ENCODE data around the gene ACSS1. TPM values are rescaled to one million over a fixed set of nuclear protein-coding genes. Genes with fewer than 3 reads are reported as not detected.

ACSS1 gene
- total and polyA plus RNA-seq, 2 of the 8 experiments (the other 6 are each of a cell fraction or from before 2014, with no cell fraction given), result 2.6 to 3.4 TPM

GRCh38 chr20:24969186-24970029, 88.5 kb downstream of the ACSS1 start:
- Histone ChIP-seq H2BK12ac (ENCODE audit: low read depth, low read length) (no peak overlapping the region), H2BK120ac (replicated peaks; ENCODE audit: low read depth, low read length) (no peak overlapping the region), H3K56ac (replicated peaks; ENCODE audit: insufficient read length, low read depth, low read length) (no peak overlapping the region), H2BK20ac (ENCODE audit: low read length) (no peak overlapping the region), H2BK5ac (ENCODE audit: low read depth, low read length) (no peak overlapping the region), H3K4me2 (ENCODE audit: insufficient read depth in 1 of 2, low read depth in 2 of 2, low read length in 2 of 2) (no peak overlapping the region), H4K20me1 (replicated peaks in 1 of 2; ENCODE audit: control insufficient read depth in 1 of 2, insufficient read depth in 2 of 2, low read length in 2 of 2) (peaks cover 3 to 11% of the 10 kb centered on the region in 2 experiments), H3K9me3 (ENCODE audit: insufficient read depth in 2 of 2, low read depth in 1 of 2, low read length in 1 of 2) (no peaks in the 10 kb centered on the region), H2AFZ (ENCODE audit: low read length) (no peak overlapping the region), H3K23me2 (ENCODE audit: low read depth, low read length) (no peaks in the 10 kb centered on the region), H2AK5ac (ENCODE audit: low read depth, low read length) (no peak overlapping the region), H3K79me1 (ENCODE audit: low read depth, low read length) (0 out of 2 replicates have a peak, but pooled peaks cover 2% of the 10 kb centered on the region), H2BK15ac (ENCODE audit: low read length) (no peak overlapping the region), H3K4me1 (replicated peaks in 1 of 4; ENCODE audit: control insufficient read depth in 3 of 4, insufficient read depth in 4 of 4, low read length in 3 of 4) (no peaks in the 10 kb centered on the region), H3K79me2 (ENCODE audit: control insufficient read depth in 1 of 2, insufficient read depth in 2 of 2, low read length in 2 of 2) (no peaks in the 10 kb centered on the region; a peak in 1 of 4 replicates), H4K91ac (replicated peaks; ENCODE audit: insufficient read length, low read length) (no peak overlapping the region), H3K18ac (ENCODE audit: extremely low read depth, low read length) (no peak overlapping the region), H3K27ac (ENCODE audit: low read depth, low read length) (no peak overlapping the region), H3K23ac (ENCODE audit: insufficient read length) (no peak overlapping the region), H3K14ac (ENCODE audit: insufficient read length) (no peak overlapping the region), H3K36me3 (ENCODE audit: control insufficient read depth in 2 of 4, insufficient read depth in 4 of 4, low read length in 3 of 4) (peaks cover 6 to 23% (median 17%) of the 10 kb centered on the region in 4 experiments; a peak in 7 of 8 replicates), H3K4ac (replicated peaks; ENCODE audit: insufficient read length, low read depth, low read length) (no peak overlapping the region), H3K4me3 (ENCODE audit: extremely low read depth in 1 of 4, insufficient read depth in 2 of 4, low read depth in 3 of 4, low read length in 4 of 4) (no peak overlapping the region), H4K5ac (ENCODE audit: insufficient read length, low read depth, low read length) (no peak overlapping the region), H3K27me3 (replicated peaks in 1 of 4; ENCODE audit: control insufficient read depth in 3 of 4, extremely low read depth in 1 of 4, insufficient read depth in 3 of 4, low read length in 3 of 4) (no peaks in the 10 kb centered on the region), H3K9ac (replicated peaks in 1 of 4; ENCODE audit: extremely low read depth in 1 of 4, low read depth in 3 of 4, low read length in 3 of 4) (no peak overlapping the region), H4K8ac (ENCODE audit: extremely low read depth, insufficient read depth, low read length) (no peak overlapping the region)
- WGBS, 2 experiments (ENCODE audit: extremely low coverage in 1 of 2, insufficient coverage in 1 of 2, insufficient read length in 1 of 2, insufficient replicate concordance in 2 of 2, low coverage in 1 of 2, low lambda C conversion rate in 2 of 2, missing lambda C conversion rate in 1 of 2), result 89% methylated on average over 19 of the region's 19 CpGs; no CpG with 5 or more reads in 1 of the 2 experiments
- DNase-seq (ENCODE audit: low read depth in 1 of 2, low spot score in 2 of 2) (peak in 1 of 2 experiments; percentile 22), FAIRE-seq (no peak)
- ChIA-PET POLR2A (ENCODE audit: partially characterized antibody) (no interaction called here), CTCF (ENCODE audit: partially characterized antibody) (no interaction called here)
- TF ChIP-seq HDAC2 (IDR thresholded peaks at IDR 0.05; ENCODE audit: borderline replicate concordance in 1 of 2, low read depth in 2 of 2, low read length in 2 of 2), result no peak
- no peak for TF ChIP-seq ATF3 (IDR thresholded peaks at IDR 0.05; ENCODE audit: insufficient read depth, low read depth, low read length)
- TF ChIP-seq BACH1 (IDR thresholded peaks at IDR 0.05; ENCODE audit: low read length), result no peak
- no peak for TF ChIP-seq JUND (IDR thresholded peaks at IDR 0.05; ENCODE audit: low read length)
